B cell (primary cell): Measurements from ENCODE around the gene HIPK1.

Experiments used
- EZH2 ChIP-seq: IDR thresholded peaks from 2 replicates; pipeline ENCODE4 v1.6.1; 2012; ENCODE audit warnings: borderline replicate concordance, low read depth, mild to moderate bottlenecking, moderate library complexity, low read length; ENCODE audit not compliant: insufficient read depth, poor library complexity, severe bottlenecking
- TF ChIP-seq, protein P1 (sequence below): fragments of 200-600 bp; IDR thresholded peaks from one replicate; pipeline ENCODE4 v1.8.0; 2022; ENCODE audit warnings: antibody characterized with exemption, mild to moderate bottlenecking

DNA sequence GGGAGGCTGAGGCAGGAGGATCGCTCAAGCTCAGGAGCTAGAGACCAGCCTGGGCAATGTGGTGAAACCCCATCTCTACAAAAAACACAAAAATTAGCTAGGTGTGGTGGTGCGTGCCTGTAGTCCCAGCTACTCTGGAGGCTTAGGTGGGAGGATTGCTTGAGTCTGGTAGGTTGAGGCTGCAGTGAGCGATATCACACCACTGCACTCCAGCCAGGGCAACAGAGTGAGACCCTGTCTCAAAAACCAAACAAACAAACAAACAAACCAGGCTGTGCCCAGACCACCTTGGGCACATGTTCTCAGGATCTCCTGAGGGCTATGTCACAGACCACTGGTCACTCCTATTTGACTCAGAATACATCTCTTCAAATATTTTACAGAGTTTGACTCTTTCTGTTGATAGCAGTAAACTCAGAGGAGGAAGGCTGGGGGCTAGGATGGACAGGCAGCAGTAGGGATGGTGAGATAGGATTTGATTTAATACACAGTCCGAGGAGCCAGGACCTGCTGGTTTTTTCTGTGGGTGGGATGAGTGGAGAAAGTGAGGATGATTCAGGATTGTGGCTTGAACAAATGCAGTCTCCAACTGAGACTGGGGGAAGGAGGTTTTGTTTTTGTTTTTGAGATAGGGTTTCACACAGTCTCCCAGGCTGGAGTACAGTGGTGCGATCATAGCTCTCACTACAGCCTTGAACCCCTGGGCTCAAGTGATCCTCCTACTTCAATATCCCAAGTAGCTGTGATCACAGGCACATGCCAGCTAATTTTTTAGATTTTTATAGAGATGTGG is 96.7 kb downstream of the HIPK1 start:
- TF ChIP-seq, protein P1, sequence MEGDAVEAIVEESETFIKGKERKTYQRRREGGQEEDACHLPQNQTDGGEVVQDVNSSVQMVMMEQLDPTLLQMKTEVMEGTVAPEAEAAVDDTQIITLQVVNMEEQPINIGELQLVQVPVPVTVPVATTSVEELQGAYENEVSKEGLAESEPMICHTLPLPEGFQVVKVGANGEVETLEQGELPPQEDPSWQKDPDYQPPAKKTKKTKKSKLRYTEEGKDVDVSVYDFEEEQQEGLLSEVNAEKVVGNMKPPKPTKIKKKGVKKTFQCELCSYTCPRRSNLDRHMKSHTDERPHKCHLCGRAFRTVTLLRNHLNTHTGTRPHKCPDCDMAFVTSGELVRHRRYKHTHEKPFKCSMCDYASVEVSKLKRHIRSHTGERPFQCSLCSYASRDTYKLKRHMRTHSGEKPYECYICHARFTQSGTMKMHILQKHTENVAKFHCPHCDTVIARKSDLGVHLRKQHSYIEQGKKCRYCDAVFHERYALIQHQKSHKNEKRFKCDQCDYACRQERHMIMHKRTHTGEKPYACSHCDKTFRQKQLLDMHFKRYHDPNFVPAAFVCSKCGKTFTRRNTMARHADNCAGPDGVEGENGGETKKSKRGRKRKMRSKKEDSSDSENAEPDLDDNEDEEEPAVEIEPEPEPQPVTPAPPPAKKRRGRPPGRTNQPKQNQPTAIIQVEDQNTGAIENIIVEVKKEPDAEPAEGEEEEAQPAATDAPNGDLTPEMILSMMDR: no peak
- no peak for TF ChIP-seq EZH2
